ENCODE results near the gene TADA2B. TPM values are rescaled to one million over a fixed set of nuclear protein-coding genes. Genes with fewer than 3 reads are reported as not detected.

The TADA2B gene
- total RNA-seq, 2 donors from 2014 or later = 11.8 to 12.7 TPM

GRCh38 chr4:7103031-7103606 is 59.9 kb downstream of the TADA2B start:
- DNase-seq (ENCODE audit: low spot score in 2 of 2) (peak; percentile 79 to 84), ATAC-seq (peak; percentile 92 to 94)
- no peaks in the 10 kb centered on the region for H3K9me3 Mint-ChIP-seq
- H3K36me3 Mint-ChIP-seq = no peaks in the 10 kb centered on the region
- H3K27ac Mint-ChIP-seq = peak overlapping the region; percentile 82 to 94

GRCh38 chr4:7103607-7104365 is 60.6 kb downstream of the TADA2B start:
- H3K36me3 Mint-ChIP-seq = no peaks in the 10 kb centered on the region
- H3K27ac Mint-ChIP-seq = peak overlapping the region in 1 of 2 donors; percentile 82
- DNase-seq (ENCODE audit: low spot score in 2 of 2) = peak in 1 of 2 donors; percentile 53
- no peak for ATAC-seq
- H3K9me3 Mint-ChIP-seq = no peaks in the 10 kb centered on the region

- Mint-ChIP-seq H3K36me3 (no peaks in the 10 kb centered on the region), H3K9me3 (no peaks in the 10 kb centered on the region), H3K27ac (no peak overlapping the region)
- ATAC-seq (no peak), DNase-seq (ENCODE audit: low spot score in 2 of 2) (no peak)
Measured at GRCh38 chr4:7104366-7105031, 61.3 kb downstream of the TADA2B start.

- Mint-ChIP-seq H3K36me3 (no peaks in the 10 kb centered on the region), H3K27ac (no peak overlapping the region), H3K9me3 (peaks cover 0 to 4% of the 10 kb centered on the region in 2 donors)
- DNase-seq (ENCODE audit: low spot score in 2 of 2) (no peak), ATAC-seq (no peak)
Measured at GRCh38 chr4:7105276-7105675, 62.1 kb downstream of the TADA2B start.

- DNase-seq (ENCODE audit: low spot score in 2 of 2) (no peak), ATAC-seq (no peak)
- no peaks in the 10 kb centered on the region for H3K36me3 Mint-ChIP-seq
- peaks cover 0 to 4% of the 10 kb centered on the region in 2 donors for H3K9me3 Mint-ChIP-seq
- no peak overlapping the region for H3K27ac Mint-ChIP-seq
Measured at GRCh38 chr4:7107166-7107905, 64.2 kb downstream of the TADA2B start.

Other genes starting within 250 kb of the TADA2B start
- gene TBC1D14, start 133.5 kb upstream of the TADA2B start, total RNA-seq = 10 to 100 TPM; 21.3 to 38.2 TPM
- gene GRPEL1, start 24.7 kb downstream of the TADA2B start, total RNA-seq = 10 to 100 TPM; 60.7 to 81.9 TPM
- under 1 TPM in 1 of 2 donors, not detected in 1; 0.25 TPM for gene SORCS2, start 149.2 kb downstream of the TADA2B start, total RNA-seq